GM19467 (cell line): Measurements from ENCODE around the gene PKM.

ENCODE experiments used
- ATAC-seq: cut with Tn5 transposase; IDR thresholded peaks from one replicate; pipeline ENCODE4 v1.9.1; 2021; ENCODE audit warnings: mild to moderate bottlenecking, moderate library complexity; ENCODE audit not compliant: unreplicated experiment

PKM gene

DNA sequence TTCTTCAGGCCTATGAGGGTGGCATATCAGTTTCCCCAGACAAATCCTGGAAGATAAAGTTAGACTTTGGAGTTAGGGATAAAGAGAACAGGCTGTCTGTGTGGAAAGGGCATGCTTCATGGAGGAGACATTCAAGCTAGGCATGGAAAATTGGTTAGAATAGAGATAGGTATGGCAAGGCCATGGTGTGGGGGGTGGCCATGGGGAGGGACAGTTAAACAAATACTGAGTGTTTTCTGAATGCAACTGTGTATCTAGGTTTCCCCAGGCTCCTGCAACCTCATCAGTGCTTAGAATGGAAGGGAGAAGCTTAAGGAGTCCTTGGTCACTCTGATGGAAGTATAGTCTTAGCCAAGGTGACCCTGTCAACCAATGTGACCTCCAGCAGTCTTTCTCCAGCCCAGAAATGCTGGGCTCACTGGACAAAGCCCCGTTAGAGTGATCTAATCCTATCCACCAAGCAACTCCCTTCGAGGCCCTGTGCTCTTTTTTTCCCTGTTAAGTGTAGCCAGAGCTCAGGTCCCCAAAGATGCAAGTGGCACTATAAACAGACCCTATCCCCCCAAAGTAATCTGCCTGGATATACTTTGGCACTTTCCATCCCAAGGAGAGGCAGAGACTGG lies 5.5 kb upstream of the PKM start:
- no peak for ATAC-seq

DNA sequence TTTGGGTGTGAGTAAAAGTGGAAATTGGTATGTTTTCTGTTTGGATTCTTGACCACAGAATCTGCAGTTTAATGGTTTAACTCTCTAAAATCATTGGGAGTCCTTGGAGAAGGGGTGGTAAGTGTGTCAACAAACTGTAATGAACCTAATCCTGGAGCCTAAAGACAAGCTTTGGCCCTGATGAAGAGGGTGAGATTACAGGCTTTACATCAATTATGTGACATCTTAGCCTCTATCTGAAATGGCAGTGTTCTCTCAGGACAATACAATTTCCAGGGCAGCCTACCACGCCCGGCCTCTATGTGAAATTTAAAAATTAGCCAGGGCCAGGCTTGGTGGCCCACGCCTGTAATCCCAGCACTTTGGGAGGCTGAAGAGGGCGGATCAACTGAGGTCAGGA lies 4.3 kb upstream of the PKM start:
- ATAC-seq, result no peak

DNA sequence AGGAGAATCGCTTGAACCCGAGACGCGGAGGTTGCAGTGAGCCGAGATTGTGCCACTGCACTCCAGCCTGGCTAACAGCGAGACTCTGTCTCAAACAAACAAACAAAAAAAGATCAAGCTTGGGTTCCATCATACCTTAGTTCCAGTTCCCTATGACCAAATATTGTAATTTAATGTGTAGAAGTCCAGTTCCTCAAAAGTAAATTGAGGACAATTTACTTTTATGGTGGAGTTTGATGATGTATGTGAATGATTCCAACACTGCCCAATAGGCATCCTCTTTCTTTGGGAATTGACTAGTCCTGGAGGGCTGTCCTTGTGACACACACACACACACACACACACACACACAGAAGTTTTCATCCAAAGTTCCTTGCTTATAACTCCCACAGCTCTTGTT lies 2.8 kb upstream of the PKM start:
- ATAC-seq, result no peak

DNA sequence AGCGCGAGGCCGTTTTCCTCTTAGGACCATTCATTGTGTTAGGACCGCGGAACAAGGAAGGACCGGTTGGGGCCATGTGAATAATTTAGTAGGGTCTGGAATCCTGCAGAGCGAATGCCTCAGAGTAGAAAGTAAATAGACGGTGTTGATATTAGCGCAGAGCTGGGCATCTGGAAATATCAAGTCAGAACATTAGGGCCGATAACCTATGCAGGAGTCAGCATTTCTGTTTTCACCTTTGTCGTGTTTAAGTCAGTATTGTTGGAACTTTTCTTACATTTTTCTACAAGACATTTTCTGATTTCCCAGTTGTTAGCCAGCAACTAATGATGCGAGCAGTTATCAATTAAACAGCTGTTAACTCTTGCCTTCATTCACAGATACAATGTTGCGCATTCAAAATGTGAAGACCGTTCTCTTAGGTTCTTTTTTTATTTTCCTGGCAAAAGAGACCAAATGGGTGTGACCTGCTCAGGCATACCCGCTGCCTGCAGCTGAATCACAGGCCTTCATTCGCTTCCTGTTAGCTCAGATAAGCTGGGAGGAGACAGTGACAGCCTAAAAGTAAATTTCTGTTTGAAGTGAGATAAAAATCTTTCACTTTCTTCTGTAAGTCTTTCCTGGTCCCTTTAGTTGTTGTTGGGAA lies 966 bp upstream of the PKM start:
- ATAC-seq, result no peak

DNA sequence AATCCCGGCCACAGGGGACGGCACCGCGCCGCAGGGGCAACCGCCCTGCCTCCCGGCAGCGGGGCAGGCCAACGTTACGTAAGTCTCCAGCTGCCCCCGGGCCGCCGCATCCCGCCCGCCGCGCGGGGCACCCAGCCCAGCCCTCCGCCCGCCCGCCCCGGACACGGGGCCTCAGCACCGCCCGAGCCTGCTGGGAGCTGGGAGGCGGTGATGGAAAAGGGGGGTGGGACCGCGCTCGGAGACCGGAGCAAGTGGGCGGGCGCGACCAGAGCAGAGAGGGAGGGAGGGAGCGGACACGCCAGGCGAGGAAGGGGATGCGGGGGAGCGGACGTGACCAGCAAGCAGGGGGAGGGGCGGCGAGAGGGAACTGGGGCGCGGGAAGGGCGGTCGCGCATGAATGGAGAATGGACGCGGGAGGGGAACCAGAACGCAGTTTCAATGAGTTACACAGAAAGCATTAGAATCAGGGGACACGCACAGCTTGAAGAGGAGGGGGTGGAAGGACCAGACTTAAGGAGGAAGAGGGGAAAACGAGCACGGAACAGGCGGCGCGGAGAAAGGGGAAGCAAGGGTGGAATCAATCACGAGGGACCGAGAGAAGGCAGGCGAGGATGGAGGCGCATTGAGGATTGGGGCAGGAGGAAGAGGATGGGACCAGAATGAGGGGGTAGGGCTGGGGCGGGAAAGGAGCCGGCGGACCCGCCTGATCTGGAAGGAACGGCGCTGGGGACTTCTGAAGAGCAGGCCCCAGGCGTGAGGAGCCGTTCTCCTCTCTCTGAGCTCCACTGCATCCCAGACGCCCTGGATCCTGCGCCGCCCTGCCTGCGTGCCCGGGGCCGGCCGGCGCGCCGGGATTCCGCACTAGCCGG lies 559 bp downstream of the PKM start:
- ATAC-seq, result no peak

DNA sequence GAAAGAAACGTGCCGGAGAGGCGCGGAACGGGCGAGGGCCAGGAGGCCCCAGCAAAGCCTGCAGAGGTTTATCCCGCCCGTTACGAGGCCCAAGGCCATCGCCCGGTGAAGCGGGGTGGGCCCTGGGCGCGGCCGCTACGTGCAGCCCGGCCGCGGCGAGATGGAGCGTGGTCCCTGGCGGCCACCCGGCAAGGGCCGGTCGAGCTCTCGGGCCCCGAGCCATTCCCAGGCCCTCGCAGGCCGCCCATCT lies 1.1 kb downstream of the PKM start:
- no peak for ATAC-seq

DNA sequence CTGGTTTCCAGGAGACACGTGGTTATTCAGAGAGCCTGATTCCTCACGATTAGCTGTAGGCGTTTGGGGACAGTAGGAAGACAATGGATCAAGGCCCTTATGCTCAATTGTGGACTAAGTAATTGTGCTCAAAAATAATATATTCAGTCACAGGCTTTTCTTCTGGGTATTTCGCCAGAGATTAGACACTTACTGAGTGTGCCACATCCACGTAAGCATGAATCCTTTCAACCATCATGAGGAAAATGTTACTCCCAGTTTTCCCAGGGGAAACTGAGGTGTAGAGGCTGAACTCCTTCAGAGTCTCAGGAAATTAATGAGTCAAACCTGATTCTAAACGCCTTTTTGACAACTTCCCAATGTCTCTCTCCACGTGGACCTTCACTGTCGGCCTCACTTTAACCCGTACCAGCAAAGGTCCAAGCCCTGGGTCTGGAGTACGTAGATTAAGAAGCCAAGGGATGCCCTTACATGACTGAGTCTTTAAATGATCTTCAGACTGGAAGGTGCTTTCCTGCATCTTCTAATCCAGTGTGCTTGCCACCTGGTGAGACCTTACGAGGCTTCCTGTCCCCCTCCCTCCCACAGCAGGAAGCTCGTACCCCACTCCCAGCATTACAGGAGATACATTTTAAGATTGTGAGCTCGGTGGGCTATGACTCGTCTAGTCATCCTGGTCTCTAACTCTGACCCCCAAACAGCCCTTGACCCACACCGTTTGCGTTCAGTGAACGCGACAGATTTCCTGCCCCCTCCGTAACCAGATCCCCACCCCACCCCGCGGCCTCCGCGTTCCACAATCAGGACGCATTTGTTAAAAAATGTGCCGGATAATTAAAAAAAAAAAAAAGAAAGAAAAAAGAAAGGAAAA lies 1.7 kb downstream of the PKM start:
- ATAC-seq, result no peak

DNA sequence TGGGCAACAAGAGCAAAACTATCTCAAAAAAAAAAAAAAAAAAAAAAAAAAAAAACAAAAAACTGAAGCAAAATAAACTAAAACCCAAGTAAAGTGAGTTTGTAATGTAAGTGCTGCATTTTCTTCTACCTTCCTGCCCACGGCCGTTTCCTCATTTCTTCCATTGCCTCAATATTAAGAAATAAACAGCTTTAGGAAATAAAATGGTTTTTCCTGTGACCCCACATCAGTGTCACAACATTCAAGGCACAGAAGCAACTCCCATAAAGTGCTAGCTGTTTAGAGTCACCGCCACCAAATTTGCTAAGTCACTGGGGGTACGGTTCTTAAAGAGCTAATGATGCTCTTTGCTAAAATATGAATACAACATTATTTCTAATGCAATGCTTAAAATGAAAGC lies 3.3 kb downstream of the PKM start:
- ATAC-seq, result no peak

DNA sequence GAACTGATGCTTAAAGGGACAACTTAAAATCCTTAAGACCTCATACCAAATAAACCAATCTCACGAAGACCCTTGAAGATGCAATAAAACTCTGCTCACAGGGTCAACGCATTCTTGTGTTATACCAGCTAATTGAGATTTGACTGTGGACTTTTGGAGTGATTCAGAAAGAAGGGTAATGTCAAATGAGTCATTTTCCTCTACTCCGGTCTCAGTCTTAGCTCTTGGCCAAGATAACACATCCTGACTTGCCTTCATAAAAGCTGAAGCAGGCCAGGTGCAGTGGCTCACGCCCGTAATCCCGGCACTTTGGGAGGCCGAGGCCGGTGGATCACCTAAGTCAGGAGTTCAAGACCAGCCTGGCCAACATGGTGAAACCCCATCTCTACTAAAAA lies 3.8 kb downstream of the PKM start:
- ATAC-seq, result no peak

DNA sequence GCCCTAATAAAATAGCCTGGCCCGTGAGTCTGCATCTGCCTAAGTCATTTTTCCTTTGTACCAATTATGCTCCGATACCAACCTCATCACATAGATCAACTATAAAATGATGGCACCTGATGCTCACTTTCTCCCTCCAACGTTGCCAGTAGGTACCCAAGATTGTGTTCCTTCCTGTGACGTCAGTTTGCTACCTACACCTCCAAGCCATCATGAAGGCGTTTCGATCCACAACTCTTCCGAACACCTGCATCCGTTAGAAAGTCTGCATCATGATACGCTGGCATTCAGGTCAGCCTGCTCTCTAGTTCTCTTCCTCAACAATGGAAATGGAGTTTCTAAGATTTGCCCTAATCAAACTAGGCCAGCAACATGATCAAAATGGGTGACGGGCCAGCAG lies 7.7 kb downstream of the PKM start:
- ATAC-seq, result no peak

DNA sequence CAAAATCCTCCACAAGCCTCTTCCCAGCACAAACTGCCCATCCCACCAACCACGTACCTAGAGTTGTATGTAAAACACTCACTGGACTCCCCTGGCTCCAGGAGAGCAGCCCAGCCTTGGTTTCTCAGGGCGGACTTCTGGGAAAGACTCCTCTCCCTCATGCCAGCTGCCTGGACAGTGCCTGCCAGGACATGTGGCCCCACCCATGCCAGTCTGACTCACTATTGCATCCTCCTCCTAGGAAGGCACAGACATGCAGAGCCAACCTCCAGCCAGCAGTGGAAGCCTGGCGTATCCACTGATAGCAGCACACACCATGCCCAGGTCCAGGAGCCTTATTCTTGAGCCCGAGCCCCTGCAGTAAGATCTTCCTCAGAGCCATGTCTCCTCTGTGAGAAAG lies 8.6 kb downstream of the PKM start:
- no peak for ATAC-seq

DNA sequence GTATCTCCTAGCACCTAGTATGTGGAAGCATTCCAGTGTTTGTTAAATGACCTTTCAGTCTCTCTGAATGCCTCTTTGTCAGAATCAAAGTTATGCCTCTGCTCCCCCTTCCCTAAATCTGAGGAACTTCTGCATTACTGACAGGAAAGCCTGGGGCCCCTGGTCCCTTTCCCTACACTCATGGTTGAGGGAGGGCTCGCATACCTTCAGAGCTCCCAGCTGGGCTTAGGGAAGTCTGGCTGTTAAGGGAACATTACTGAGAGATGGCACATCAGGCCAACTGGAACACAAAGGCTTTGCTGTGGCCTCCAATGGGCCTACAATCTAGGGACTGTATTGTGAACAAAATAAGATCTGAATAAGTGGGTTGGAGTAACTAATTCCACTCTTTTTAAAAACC lies 10.3 kb downstream of the PKM start:
- ATAC-seq, result no peak

DNA sequence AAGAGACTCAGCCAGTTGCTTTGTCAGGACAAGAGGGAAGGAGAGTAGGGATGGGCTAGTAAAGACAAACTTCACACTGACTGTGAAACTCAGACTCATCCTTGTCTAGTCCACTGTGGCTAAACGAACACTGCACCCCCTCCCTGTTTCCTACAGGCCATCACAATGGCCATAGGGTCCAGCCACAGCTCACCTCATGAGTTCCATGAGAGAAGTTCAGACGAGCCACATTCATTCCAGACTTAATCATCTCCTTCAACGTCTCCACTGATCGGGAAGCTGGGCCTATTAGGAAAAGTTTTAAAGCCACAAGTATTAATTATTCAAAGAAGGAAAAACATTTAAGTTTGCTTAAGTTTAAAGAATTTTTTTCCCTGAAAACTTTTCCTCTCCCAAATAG lies 13.8 kb downstream of the PKM start:
- ATAC-seq, result no peak

DNA sequence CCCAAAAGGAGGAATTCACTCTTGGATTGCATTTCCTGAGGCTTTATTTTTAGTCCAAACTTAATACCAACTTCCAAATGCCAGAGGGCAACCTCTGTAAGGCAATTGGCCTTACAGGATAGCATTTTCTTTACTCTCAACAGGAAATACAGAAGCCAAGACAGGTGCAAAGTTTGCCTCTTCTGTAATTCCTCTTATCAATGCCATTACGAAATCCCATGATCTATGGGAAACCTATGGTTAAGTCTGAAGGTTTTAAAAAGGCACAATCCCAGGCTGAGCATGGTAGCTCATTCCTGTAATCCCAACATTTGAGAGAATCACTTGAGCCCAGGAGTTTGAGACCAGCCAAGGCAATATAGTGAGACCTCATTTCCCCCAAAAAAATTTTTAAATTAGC lies 14.9 kb downstream of the PKM start:
- ATAC-seq, result no peak

DNA sequence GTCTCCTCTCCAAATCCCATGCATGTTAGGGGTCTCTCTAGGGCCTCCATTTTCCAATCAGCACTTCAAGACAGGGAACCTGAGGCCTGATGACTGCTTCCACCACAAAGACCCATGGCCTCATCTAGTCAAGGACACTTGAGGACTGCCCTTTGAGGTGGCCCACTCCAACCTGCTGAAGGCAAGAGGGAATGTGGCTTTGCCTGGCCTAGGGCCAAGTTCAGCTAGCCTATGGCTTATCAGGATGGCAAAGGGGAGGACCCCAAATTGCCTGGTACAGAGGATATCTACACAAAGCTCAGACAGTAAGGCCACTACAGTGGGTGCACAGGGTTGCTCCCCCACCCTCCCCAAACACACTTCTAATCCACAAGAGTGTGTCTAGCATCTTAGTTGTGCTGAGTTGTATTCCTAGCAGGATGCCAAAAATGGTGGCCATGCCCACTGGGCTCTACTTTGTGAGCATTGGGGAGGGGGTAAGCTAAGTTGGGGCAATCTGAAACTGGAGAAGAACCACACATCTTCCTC lies 23.4 kb downstream of the PKM start:
- no peak for ATAC-seq

DNA sequence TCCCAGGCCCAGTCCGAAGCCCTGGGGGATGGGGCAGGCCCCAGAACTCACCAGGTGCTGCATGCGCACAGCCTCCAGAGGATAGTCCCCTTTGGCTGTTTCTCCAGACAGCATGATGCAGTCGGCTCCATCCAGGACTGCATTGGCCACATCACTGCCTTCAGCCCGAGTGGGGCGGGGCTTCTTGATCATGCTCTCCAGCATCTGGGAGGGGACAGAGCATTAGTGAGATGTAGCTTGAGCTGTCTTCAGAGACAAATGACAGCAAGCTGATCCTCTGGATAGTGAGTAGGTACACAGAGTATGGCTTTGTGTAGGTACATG lies 24.4 kb downstream of the PKM start:
- ATAC-seq, result no peak

DNA sequence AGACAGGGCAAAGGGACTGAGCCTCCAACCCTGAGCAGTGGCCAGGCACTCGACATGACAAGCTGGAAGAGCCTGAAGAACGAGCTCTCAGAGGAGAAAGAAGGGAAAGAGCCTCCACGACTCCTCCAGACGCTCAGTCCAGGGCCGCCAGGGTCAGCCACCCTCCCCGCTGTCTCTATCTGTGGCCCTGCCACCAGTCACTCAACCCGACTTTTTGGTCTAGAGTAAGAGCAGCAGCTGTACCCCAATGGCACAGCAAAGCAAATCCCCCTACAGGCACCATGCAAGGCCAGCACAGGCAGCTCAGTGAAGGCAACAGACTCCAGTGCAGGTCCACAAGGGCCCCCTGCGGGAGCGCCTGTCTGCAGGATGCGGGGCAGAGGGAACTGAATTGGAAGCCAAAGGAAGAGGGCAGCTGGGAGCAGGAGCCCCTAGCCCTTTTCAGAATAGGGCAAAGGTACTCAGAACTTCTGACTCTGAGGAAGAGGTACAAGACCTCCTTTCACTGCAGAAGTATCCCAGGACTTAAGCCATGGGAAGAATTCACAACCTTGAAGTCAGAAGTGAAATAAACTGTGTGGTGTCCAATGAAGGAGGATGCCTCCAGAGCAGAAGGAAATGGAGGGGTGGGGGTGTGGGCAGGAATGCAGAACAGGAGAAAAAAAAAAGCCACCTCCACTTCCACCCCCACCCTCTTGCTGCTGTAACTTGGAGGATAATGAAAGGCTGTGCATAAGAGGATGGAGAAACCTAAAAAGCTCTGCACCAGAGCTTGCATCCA lies 24.9 kb downstream of the PKM start:
- ATAC-seq, result no peak

DNA sequence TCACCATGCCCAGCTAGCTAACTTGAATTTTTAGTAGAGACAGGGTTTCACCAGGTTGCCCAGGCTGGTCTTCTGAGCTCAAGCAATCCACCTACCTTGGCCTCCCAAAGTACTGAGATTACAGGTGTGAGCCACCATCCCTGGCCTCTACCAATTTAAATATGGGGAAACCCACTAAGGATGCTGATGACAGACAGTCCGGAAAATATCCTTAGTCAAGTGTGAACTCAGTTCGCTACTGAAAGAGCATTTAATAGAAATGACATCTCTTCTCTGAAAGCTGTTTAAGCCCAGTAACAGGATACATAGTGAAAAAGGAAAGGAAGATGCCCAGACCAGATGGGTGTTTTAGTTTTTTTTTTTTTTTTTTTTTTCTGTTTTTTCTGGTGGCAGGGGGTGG lies 25.7 kb downstream of the PKM start:
- ATAC-seq, result no peak

DNA sequence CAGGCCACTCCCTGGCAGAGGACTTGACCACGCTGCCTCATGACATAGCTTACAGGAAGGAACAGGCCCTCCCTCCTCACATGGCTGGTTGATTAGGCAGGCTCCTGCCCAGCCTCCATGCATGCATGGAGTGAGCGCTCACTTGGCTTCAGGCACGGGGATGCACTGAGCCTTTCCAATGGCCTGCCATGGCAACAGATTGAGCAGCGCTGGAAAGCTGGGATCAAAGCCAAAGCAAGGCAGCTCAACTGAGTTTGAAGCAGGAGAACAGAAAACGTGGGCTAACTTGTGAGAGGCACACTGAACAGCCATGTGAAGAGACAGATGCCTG lies 27.5 kb downstream of the PKM start:
- no peak for ATAC-seq

DNA sequence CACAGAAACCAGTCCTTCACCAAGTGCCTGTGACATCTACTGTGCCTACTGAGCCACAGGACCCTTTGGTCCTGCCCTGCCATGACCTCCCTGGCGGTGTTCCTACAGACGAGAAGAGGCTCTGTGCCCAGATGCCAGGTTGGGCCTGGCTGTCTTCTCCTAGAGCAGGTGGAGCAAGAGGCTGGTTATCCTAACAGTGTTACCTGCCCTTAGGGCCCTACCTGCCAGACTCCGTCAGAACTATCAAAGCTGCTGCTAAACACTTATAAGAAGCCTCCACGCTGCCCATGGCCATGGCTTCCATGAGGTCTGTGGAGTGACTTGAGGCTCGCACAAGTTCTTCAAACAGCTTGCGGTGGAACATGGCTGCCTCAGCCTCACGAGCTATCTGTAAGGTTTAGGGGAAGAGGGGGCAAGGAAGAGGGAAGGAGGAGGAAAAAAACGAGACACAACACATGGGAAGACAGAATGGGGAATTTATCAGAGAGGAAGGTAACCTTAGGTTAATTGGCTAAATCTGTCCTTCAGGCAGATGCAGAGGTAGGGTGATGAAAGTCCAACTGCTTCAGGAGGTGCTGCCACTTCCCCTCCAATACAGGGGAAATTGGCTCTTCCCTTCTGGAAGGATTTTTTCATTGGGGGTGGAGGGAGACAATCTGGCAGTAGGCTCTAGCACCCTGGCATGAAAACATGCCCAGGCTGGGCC lies 28.0 kb downstream of the PKM start:
- no peak for ATAC-seq
